HCT116 (cell line): ENCODE measurements around the gene FAM222B. TPM values are rescaled to one million over a fixed set of nuclear protein-coding genes. Genes with fewer than 3 reads are reported as not detected.

Experiments used
- ATAC-seq: fragments of 200-7000 bp; cut with Tn5 transposase; 2 replicates; pipeline ENCODE4 v1.9.1; 2020; ENCODE audit warnings: mild to moderate bottlenecking, moderate library complexity
- BruUV-seq: library from RNA; stranded (reverse); fragments of 400-500 nt; replicated peaks from 2 replicates; lab custom pipeline; 2021; lab: Mats Ljungman, UMichigan
- CTCF ChIA-PET: fragments of 300-600 bp; sonication (Branson Sonifier 250); formaldehyde crosslinking; loops from one replicate; lab custom pipeline; 2021; ENCODE audit warnings: antibody characterized with exemption; lab: Charles Lee
- POLR2A ChIA-PET: fragments of 300-600, 350-600 bp; sonication (Branson Sonifier 250); formaldehyde crosslinking; loops from one replicate; lab custom pipeline; 2021; ENCODE audit warnings: antibody characterized with exemption; lab: Charles Lee
- RAD21 ChIA-PET, 2 experiments: fragments of 300-600 bp; sonication (Branson Sonifier 250); formaldehyde crosslinking; loops; one replicate each; lab custom pipeline; 2023; ENCODE audit warnings: low total read pairs in 2 of 2; ENCODE audit not compliant: uncharacterized antibody in 2 of 2, unreplicated experiment in 2 of 2, low non-redundant PET in 1 of 2; lab: Charles Lee
- DNase-seq: peaks from one replicate; pipeline ENCODE4 v3.0.0-alpha.2; 2010; ENCODE audit warnings: low read depth, low spot score
- H2AFZ ChIP-seq: fragments of 200-600 bp; shearing (Covaris generic), sonication (generic); 2 replicates; pipeline ENCODE4 v1.6.1; 2017; ENCODE audit warnings: low read depth, mixed run types, mixed read lengths, antibody characterized with exemption, low read length; ENCODE audit not compliant: poor library complexity, severe bottlenecking
- H3K27ac ChIP-seq: 2 replicates; pipeline ENCODE4 v1.5.1; 2012; ENCODE audit warnings: low read depth, low read length
- H3K27me3 ChIP-seq: fragments of 200-600 bp; sonication (generic); 2 replicates; pipeline ENCODE4 v1.6.1; 2016; ENCODE audit warnings: mixed run types, low read length, mixed read lengths; ENCODE audit not compliant: insufficient read depth
- H3K36me3 ChIP-seq, 2 experiments: fragments of 200-500 bp in 1 of 2; fragments of 200-600 bp in 1 of 2; sonication (Bioruptor generic) in 1 of 2; sonication (generic) in 1 of 2; 2 replicates each; pipeline versions ENCODE4 v1.5.1 to v1.6.1; 2014 to 2016; ENCODE audit warnings: low read length in 2 of 2, inconsistent platforms in 1 of 2, mixed read lengths in 1 of 2, mixed run types in 1 of 2; ENCODE audit not compliant: insufficient read depth in 2 of 2, control insufficient read depth in 1 of 2
- H3K4me1 ChIP-seq, 2 experiments: fragments of 200-600 bp in 1 of 2; sonication (generic) in 1 of 2; 2 replicates each; pipeline versions ENCODE4 v1.5.1 to v1.6.1; 2012 to 2017; ENCODE audit warnings: low read length in 2 of 2, inconsistent platforms in 1 of 2, mild to moderate bottlenecking in 1 of 2, mixed read lengths in 1 of 2, mixed run types in 1 of 2, moderate library complexity in 1 of 2; ENCODE audit not compliant: insufficient read depth in 2 of 2, control insufficient read depth in 1 of 2
- H3K4me2 ChIP-seq: fragments of 200-600 bp; sonication (generic); 2 replicates; pipeline ENCODE4 v1.6.1; 2017; ENCODE audit warnings: mixed run types, low read length, mixed read lengths
- H3K4me3 ChIP-seq, 2 experiments: fragments of 200-600 bp in 1 of 2; sonication (generic) in 1 of 2; replicated peaks in 1 of 2; 2 replicates each; pipeline ENCODE4 v1.5.1; 2011 to 2016; ENCODE audit warnings: low read length in 2 of 2, control low read depth in 1 of 2, low read depth in 1 of 2, mild to moderate bottlenecking in 1 of 2, mixed read lengths in 1 of 2, mixed run types in 1 of 2
- H3K79me2 ChIP-seq: fragments of 200-600 bp; sonication (generic); 2 replicates; pipeline ENCODE4 v1.6.1; 2017; ENCODE audit warnings: mild to moderate bottlenecking, mixed run types, low read length, moderate library complexity, mixed read lengths; ENCODE audit not compliant: insufficient read depth
- H3K9ac ChIP-seq: fragments of 200-600 bp; sonication (generic); 2 replicates; pipeline ENCODE4 v1.6.1; 2016; ENCODE audit warnings: low read length, mixed read lengths
- H3K9me2 ChIP-seq: fragments of 200-600 bp; sonication (generic), shearing (Covaris generic); 2 replicates; pipeline ENCODE4 v1.6.1; 2017; ENCODE audit warnings: mixed run types, mild to moderate bottlenecking, moderate library complexity; ENCODE audit not compliant: insufficient read depth
- H3K9me3 ChIP-seq, 2 experiments: fragments of 200-500 bp in 1 of 2; fragments of 200-600 bp in 1 of 2; sonication (Bioruptor generic) in 1 of 2; sonication (generic) in 1 of 2; 2 replicates each; pipeline ENCODE4 v1.6.1; 2014 to 2017; ENCODE audit warnings: low read length in 2 of 2, mixed read lengths in 2 of 2, inconsistent platforms in 1 of 2, low read depth in 1 of 2, mild to moderate bottlenecking in 1 of 2, mixed run types in 1 of 2, moderate library complexity in 1 of 2; ENCODE audit not compliant: control insufficient read depth in 1 of 2, insufficient read depth in 1 of 2
- H4K20me1 ChIP-seq: fragments of 200-600 bp; sonication (generic), shearing (Covaris generic); 2 replicates; pipeline ENCODE4 v1.6.1; 2017; ENCODE audit warnings: mixed run types, mild to moderate bottlenecking, moderate library complexity; ENCODE audit not compliant: insufficient read depth
- CBX3 ChIP-seq: IDR thresholded peaks from 2 replicates; pipeline ENCODE4 v1.6.1; 2012; ENCODE audit warnings: low read depth
- EZH2 ChIP-seq: fragments of 200-600 bp; sonication (generic); IDR thresholded peaks from 2 replicates; pipeline ENCODE4 v1.6.1; 2017; ENCODE audit warnings: antibody characterized with exemption, mixed run types
- EZH2phosphoT487 ChIP-seq: fragments of 200-600 bp; IDR thresholded peaks from 2 replicates; pipeline ENCODE4 v1.6.1; 2018; ENCODE audit warnings: antibody characterized with exemption, borderline replicate concordance
- JUND ChIP-seq: IDR thresholded peaks from 2 replicates; pipeline ENCODE4 v1.6.1; 2012
- POLR2AphosphoS5 ChIP-seq: IDR thresholded peaks from 2 replicates; pipeline ENCODE4 v1.6.1; 2011; ENCODE audit warnings: mild to moderate bottlenecking, low read depth, low read length, moderate library complexity
- SRF ChIP-seq: IDR thresholded peaks from 2 replicates; pipeline ENCODE4 v1.6.1; 2012; ENCODE audit warnings: low read depth
- TCF7L2 ChIP-seq: IDR thresholded peaks from 2 replicates; pipeline ENCODE4 v1.7.0; 2011; ENCODE audit warnings: borderline replicate concordance, inconsistent platforms; ENCODE audit not compliant: insufficient read depth, insufficient read length; ENCODE audit errors: extremely low read depth
- ZFX ChIP-seq: fragments of 450-650 bp; IDR thresholded peaks from 2 replicates; pipeline ENCODE4 v1.6.1; 2017
- intact Hi-C: fragments of 100-400 bp; cut with micrococcal nuclease; formaldehyde crosslinking; loops from 2 replicates; pipeline ENCODE4 v1.10.0; 2022
- total RNA-seq: library from RNA; stranded (reverse); gene quantifications from one replicate; pipeline ENCODE4 v1.2.1, GENCODE V29; 2021; ENCODE audit not compliant: unreplicated experiment
- TF ChIP-seq, protein P1 (sequence below): IDR thresholded peaks from 2 replicates; pipeline ENCODE4 v1.6.1; 2011; ENCODE audit warnings: mild to moderate bottlenecking, low read length, moderate library complexity; ENCODE audit not compliant: insufficient replicate concordance; ENCODE audit errors: extremely low read depth
- TF ChIP-seq, protein P2 (sequence below): IDR thresholded peaks from 2 replicates; pipeline ENCODE4 v1.6.1; 2012
- TF ChIP-seq, protein P3 (sequence below), 3 experiments: fragments of 200-600 bp in 1 of 3; sonication (generic) in 1 of 3; IDR thresholded peaks in 2 of 3; conservative IDR thresholded peaks in 1 of 3; 2 replicates each; pipeline ENCODE4 v1.5.1; 2012 to 2017; ENCODE audit warnings: low read depth in 2 of 3, low read length in 2 of 3, antibody characterized with exemption in 1 of 3, borderline replicate concordance in 1 of 3, control low read depth in 1 of 3, mild to moderate bottlenecking in 1 of 3, mixed read lengths in 1 of 3, mixed run types in 1 of 3, moderate library complexity in 1 of 3; ENCODE audit not compliant: insufficient read depth in 1 of 3

FAM222B gene
- total RNA-seq, 1 experiment from 2014 or later, result 22.7 TPM

GRCh38 chr17:28774206-28774605, 68.4 kb downstream of the FAM222B start:
- CTCF ChIA-PET, result interaction anchor here (4.5 kb wide), 1 partner anchor 10 kb away, joined by 31 read pairs; no protein-coding TSS in a partner anchor
- POLR2A ChIA-PET, result interaction anchor here (1.0 to 1.5 kb wide), 2 partner anchors 11 to 14 kb away, joined by 3 read pairs; no protein-coding TSS in a partner anchor
- Histone ChIP-seq H3K27ac (no peak overlapping the region), H2AFZ (no peak overlapping the region), H3K4me3 (no peak overlapping the region), H3K9me2 (no peaks in the 10 kb centered on the region), H3K27me3 (no peaks in the 10 kb centered on the region), H4K20me1 (no peaks in the 10 kb centered on the region), H3K9ac (no peak overlapping the region), H3K4me2 (no peak overlapping the region), H3K4me1 (no peaks in the 10 kb centered on the region), H3K36me3 (no peaks in the 10 kb centered on the region), H3K9me3 (no peaks in the 10 kb centered on the region), H3K79me2 (peaks cover 37% of the 10 kb centered on the region)
- TF ChIP-seq, protein P1, sequence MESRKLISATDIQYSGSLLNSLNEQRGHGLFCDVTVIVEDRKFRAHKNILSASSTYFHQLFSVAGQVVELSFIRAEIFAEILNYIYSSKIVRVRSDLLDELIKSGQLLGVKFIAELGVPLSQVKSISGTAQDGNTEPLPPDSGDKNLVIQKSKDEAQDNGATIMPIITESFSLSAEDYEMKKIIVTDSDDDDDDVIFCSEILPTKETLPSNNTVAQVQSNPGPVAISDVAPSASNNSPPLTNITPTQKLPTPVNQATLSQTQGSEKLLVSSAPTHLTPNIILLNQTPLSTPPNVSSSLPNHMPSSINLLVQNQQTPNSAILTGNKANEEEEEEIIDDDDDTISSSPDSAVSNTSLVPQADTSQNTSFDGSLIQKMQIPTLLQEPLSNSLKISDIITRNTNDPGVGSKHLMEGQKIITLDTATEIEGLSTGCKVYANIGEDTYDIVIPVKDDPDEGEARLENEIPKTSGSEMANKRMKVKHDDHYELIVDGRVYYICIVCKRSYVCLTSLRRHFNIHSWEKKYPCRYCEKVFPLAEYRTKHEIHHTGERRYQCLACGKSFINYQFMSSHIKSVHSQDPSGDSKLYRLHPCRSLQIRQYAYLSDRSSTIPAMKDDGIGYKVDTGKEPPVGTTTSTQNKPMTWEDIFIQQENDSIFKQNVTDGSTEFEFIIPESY, result no peak
- TF ChIP-seq POLR2AphosphoS5 (no peak), EZH2phosphoT487 (no peak), TCF7L2 (no peak), ZFX (no peak), SRF (no peak), EZH2 (no peak), CBX3 (no peak), JUND (no peak)
- TF ChIP-seq, protein P2, sequence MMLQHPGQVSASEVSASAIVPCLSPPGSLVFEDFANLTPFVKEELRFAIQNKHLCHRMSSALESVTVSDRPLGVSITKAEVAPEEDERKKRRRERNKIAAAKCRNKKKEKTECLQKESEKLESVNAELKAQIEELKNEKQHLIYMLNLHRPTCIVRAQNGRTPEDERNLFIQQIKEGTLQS, result no peak
- TF ChIP-seq, protein P3, sequence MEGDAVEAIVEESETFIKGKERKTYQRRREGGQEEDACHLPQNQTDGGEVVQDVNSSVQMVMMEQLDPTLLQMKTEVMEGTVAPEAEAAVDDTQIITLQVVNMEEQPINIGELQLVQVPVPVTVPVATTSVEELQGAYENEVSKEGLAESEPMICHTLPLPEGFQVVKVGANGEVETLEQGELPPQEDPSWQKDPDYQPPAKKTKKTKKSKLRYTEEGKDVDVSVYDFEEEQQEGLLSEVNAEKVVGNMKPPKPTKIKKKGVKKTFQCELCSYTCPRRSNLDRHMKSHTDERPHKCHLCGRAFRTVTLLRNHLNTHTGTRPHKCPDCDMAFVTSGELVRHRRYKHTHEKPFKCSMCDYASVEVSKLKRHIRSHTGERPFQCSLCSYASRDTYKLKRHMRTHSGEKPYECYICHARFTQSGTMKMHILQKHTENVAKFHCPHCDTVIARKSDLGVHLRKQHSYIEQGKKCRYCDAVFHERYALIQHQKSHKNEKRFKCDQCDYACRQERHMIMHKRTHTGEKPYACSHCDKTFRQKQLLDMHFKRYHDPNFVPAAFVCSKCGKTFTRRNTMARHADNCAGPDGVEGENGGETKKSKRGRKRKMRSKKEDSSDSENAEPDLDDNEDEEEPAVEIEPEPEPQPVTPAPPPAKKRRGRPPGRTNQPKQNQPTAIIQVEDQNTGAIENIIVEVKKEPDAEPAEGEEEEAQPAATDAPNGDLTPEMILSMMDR (IDR thresholded peaks at IDR 0.05 in 2 of 3, conservative IDR thresholded peaks at IDR 0.05 in 1 of 3; ENCODE audit: borderline replicate concordance in 1 of 3, insufficient read depth in 1 of 3, low read depth in 2 of 3, low read length in 2 of 3), result no peak
- ATAC-seq (no peak), DNase-seq (no peak)
- BruUV-seq, result no TSS peak
- intact Hi-C loops, result no loop called here
- RAD21 ChIA-PET, result interaction anchor here in 1 of 2 experiments (0.7 kb wide), 1 partner anchor 58 kb away, joined by 3 read pairs; no protein-coding TSS in a partner anchor
